ENCODE measurements around the gene SMOC1.

DNA sequence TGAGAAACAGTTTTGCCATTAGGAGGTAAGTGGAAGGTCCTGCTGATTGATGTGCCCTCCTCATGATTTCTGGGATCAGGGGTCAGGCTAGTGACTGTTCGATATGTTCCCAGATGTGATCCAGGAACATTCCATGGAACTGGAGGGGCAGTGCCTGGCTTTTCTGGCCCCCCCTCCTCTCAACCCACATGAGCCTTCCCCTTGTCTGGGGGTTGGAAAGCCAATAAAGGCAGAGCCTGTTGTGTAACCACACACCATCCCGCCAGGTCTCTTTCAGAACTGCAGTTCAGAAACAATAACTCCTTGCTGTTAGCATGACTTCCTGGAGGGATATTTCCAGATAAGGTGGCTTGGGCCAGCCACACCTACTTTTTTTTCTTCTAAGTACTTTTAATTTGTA lies 17.8 kb downstream of the SMOC1 start:
- TF ChIP-seq, protein P1, sequence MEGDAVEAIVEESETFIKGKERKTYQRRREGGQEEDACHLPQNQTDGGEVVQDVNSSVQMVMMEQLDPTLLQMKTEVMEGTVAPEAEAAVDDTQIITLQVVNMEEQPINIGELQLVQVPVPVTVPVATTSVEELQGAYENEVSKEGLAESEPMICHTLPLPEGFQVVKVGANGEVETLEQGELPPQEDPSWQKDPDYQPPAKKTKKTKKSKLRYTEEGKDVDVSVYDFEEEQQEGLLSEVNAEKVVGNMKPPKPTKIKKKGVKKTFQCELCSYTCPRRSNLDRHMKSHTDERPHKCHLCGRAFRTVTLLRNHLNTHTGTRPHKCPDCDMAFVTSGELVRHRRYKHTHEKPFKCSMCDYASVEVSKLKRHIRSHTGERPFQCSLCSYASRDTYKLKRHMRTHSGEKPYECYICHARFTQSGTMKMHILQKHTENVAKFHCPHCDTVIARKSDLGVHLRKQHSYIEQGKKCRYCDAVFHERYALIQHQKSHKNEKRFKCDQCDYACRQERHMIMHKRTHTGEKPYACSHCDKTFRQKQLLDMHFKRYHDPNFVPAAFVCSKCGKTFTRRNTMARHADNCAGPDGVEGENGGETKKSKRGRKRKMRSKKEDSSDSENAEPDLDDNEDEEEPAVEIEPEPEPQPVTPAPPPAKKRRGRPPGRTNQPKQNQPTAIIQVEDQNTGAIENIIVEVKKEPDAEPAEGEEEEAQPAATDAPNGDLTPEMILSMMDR (IDR thresholded peaks at IDR 0.05) = no peak
- no peak for TF ChIP-seq POLR2A (IDR thresholded peaks at IDR 0.05)

All from body of pancreas (tissue), 4 donors.